H1 (cell line): ENCODE measurements around the gene RBM20. TPM values are rescaled to one million over a fixed set of nuclear protein-coding genes. Genes with fewer than 3 reads are reported as not detected.

ENCODE experiments used
- CTCF ChIA-PET: fragments of 300-600 bp; sonication (Branson Sonifier 250); formaldehyde crosslinking; loops from one replicate; lab custom pipeline; 2021; ENCODE audit not compliant: partially characterized antibody; lab: Charles Lee
- POLR2A ChIA-PET: fragments of 300-600 bp; sonication (Branson Sonifier 250); formaldehyde crosslinking; loops from one replicate; lab custom pipeline; 2021; ENCODE audit warnings: inconsistent platforms; ENCODE audit not compliant: partially characterized antibody; lab: Charles Lee
- DNase-seq, 2 experiments: peaks; one replicate each; pipeline versions ENCODE4 v3.0.0 to v3.0.0-alpha.2; 2010 to 2022; ENCODE audit warnings: low spot score in 2 of 2, low read depth in 1 of 2, mixed read lengths in 1 of 2
- FAIRE-seq: peaks from 2 replicates; lab custom pipeline; 2011; peaks lifted over from hg19 to GRCh38; lab: Jason Lieb, UNC
- H2AFZ ChIP-seq: 2 replicates; pipeline ENCODE4 v1.8.1; 2012; ENCODE audit warnings: low read length, inconsistent platforms
- H2AK5ac ChIP-seq: 2 replicates; pipeline ENCODE4 v1.6.1; 2013; ENCODE audit warnings: low read depth, low read length
- H2BK120ac ChIP-seq: replicated peaks from 2 replicates; pipeline ENCODE3; 2013; ENCODE audit warnings: low read depth, low read length, inconsistent platforms
- H2BK12ac ChIP-seq: 2 replicates; pipeline ENCODE4 v1.6.1; 2013; ENCODE audit warnings: low read depth, low read length
- H2BK15ac ChIP-seq: 2 replicates; pipeline ENCODE4 v1.6.1; 2013; ENCODE audit warnings: low read length
- H2BK20ac ChIP-seq: 2 replicates; pipeline ENCODE4 v1.6.1; 2013; ENCODE audit warnings: low read length
- H2BK5ac ChIP-seq: 2 replicates; pipeline ENCODE4 v1.6.1; 2013; ENCODE audit warnings: low read depth, low read length
- H3K14ac ChIP-seq: 2 replicates; pipeline ENCODE4 v1.6.1; 2013; ENCODE audit warnings: inconsistent platforms; ENCODE audit not compliant: insufficient read length
- H3K18ac ChIP-seq: 2 replicates; pipeline ENCODE4 v1.6.1; 2013; ENCODE audit warnings: low read length; ENCODE audit errors: extremely low read depth
- H3K23ac ChIP-seq: 2 replicates; pipeline ENCODE4 v1.6.1; 2013; ENCODE audit warnings: inconsistent platforms; ENCODE audit not compliant: insufficient read length
- H3K23me2 ChIP-seq: 2 replicates; pipeline ENCODE4 v1.6.1; 2013; ENCODE audit warnings: low read depth, low read length
- H3K27ac ChIP-seq: 2 replicates; pipeline ENCODE4 v1.6.1; 2011; ENCODE audit warnings: low read depth, low read length, inconsistent platforms
- H3K27me3 ChIP-seq, 4 experiments: replicated peaks in 1 of 4; 1 replicate in 1 of 4; 2 replicates in 3 of 4; pipeline versions ENCODE4 v1.6.1 to v1.8.1; 2011 to 2013; ENCODE audit warnings: low read length in 3 of 4, mild to moderate bottlenecking in 3 of 4, inconsistent platforms in 2 of 4, mixed read lengths in 2 of 4, moderate library complexity in 1 of 4; ENCODE audit not compliant: control insufficient read depth in 3 of 4, insufficient read depth in 3 of 4; ENCODE audit errors: extremely low read depth in 1 of 4
- H3K36me3 ChIP-seq, 4 experiments: 2 replicates each; pipeline versions ENCODE4 v1.6.1 to v1.8.1; 2011 to 2013; ENCODE audit warnings: mild to moderate bottlenecking in 4 of 4, low read length in 3 of 4, moderate library complexity in 2 of 4, control low read depth in 1 of 4, inconsistent platforms in 1 of 4; ENCODE audit not compliant: insufficient read depth in 4 of 4, control insufficient read depth in 2 of 4
- H3K4ac ChIP-seq: replicated peaks from 2 replicates; pipeline ENCODE3; 2013; ENCODE audit warnings: low read length, low read depth, mixed read lengths, inconsistent platforms; ENCODE audit not compliant: insufficient read length
- H3K4me1 ChIP-seq, 4 experiments: replicated peaks in 1 of 4; 1 replicate in 1 of 4; 2 replicates in 3 of 4; pipeline versions ENCODE4 v1.6.1 to v1.8.1; 2011 to 2013; ENCODE audit warnings: low read length in 3 of 4, inconsistent platforms in 2 of 4, mixed read lengths in 1 of 4; ENCODE audit not compliant: insufficient read depth in 4 of 4, control insufficient read depth in 3 of 4
- H3K4me2 ChIP-seq, 2 experiments: 2 replicates each; pipeline versions ENCODE4 v1.6.1 to v1.8.1; 2011 to 2013; ENCODE audit warnings: low read depth in 2 of 2, low read length in 2 of 2, control low read depth in 1 of 2, inconsistent platforms in 1 of 2, mild to moderate bottlenecking in 1 of 2; ENCODE audit not compliant: insufficient read depth in 1 of 2
- H3K4me3 ChIP-seq, 4 experiments: fragments of 200-600, 300-600 bp in 1 of 4; sonication (generic), shearing (Covaris generic), sonication (Bioruptor Twin) in 1 of 4; 2 replicates each; pipeline versions ENCODE4 v1.5.1 to v1.8.1; 2011 to 2016; ENCODE audit warnings: low read length in 4 of 4, low read depth in 3 of 4, control low read depth in 2 of 4, inconsistent platforms in 2 of 4, mild to moderate bottlenecking in 2 of 4, mixed read lengths in 1 of 4, moderate library complexity in 1 of 4; ENCODE audit not compliant: insufficient read depth in 2 of 4; ENCODE audit errors: extremely low read depth in 1 of 4
- H3K56ac ChIP-seq: replicated peaks from 2 replicates; pipeline ENCODE3; 2013; ENCODE audit warnings: low read depth, mild to moderate bottlenecking, mixed read lengths, low read length, inconsistent platforms; ENCODE audit not compliant: insufficient read length
- H3K79me1 ChIP-seq: 2 replicates; pipeline ENCODE4 v1.6.1; 2013; ENCODE audit warnings: low read depth, low read length, control low read depth
- H3K79me2 ChIP-seq, 2 experiments: 2 replicates each; pipeline versions ENCODE4 v1.6.1 to v1.8.1; 2012 to 2013; ENCODE audit warnings: low read length in 2 of 2, mild to moderate bottlenecking in 2 of 2, inconsistent platforms in 1 of 2; ENCODE audit not compliant: insufficient read depth in 2 of 2, control insufficient read depth in 1 of 2
- H3K9ac ChIP-seq, 4 experiments: replicated peaks in 1 of 4; 1 replicate in 1 of 4; 2 replicates in 3 of 4; pipeline versions ENCODE4 v1.6.1 to v1.8.1; 2011 to 2013; ENCODE audit warnings: low read depth in 3 of 4, low read length in 3 of 4, control low read depth in 2 of 4, mild to moderate bottlenecking in 2 of 4, moderate library complexity in 2 of 4, inconsistent platforms in 1 of 4; ENCODE audit errors: extremely low read depth in 1 of 4
- H3K9me3 ChIP-seq, 2 experiments: 2 replicates each; pipeline versions ENCODE4 v1.6.1 to v1.8.1; 2012 to 2013; ENCODE audit warnings: mild to moderate bottlenecking in 2 of 2, moderate library complexity in 2 of 2, control low read depth in 1 of 2, inconsistent platforms in 1 of 2, low read depth in 1 of 2, low read length in 1 of 2, mixed read lengths in 1 of 2; ENCODE audit not compliant: insufficient read depth in 2 of 2
- H4K20me1 ChIP-seq, 2 experiments: replicated peaks in 1 of 2; 2 replicates each; pipeline versions ENCODE3 to v1.8.1; 2011 to 2013; ENCODE audit warnings: inconsistent platforms in 2 of 2, low read length in 2 of 2, mild to moderate bottlenecking in 1 of 2; ENCODE audit not compliant: insufficient read depth in 2 of 2, control insufficient read depth in 1 of 2
- H4K5ac ChIP-seq: 2 replicates; pipeline ENCODE4 v1.6.1; 2013; ENCODE audit warnings: low read length, low read depth, mixed read lengths, inconsistent platforms; ENCODE audit not compliant: insufficient read length
- H4K8ac ChIP-seq: 2 replicates; pipeline ENCODE4 v1.8.0; 2013; ENCODE audit warnings: mild to moderate bottlenecking, moderate library complexity, low read length, inconsistent platforms; ENCODE audit not compliant: insufficient read depth; ENCODE audit errors: extremely low read depth
- H4K91ac ChIP-seq: replicated peaks from 2 replicates; pipeline ENCODE3; 2013; ENCODE audit warnings: low read length, mixed read lengths, inconsistent platforms; ENCODE audit not compliant: insufficient read length
- CEBPB ChIP-seq: IDR thresholded peaks from 2 replicates; pipeline ENCODE4 v1.6.1; 2012; ENCODE audit warnings: low read depth, low read length
- GTF2F1 ChIP-seq: IDR thresholded peaks from 2 replicates; pipeline ENCODE4 v1.6.1; 2012; ENCODE audit warnings: low read depth, low read length, improper control_type of control experiment, borderline replicate concordance
- PHF8 ChIP-seq: fragments of 200-600 bp; sonication (generic); conservative IDR thresholded peaks from 2 replicates; pipeline ENCODE4 v1.7.1; 2012; ENCODE audit warnings: low read depth, mild to moderate bottlenecking, inconsistent platforms, low read length, moderate library complexity
- RAD21 ChIP-seq, 2 experiments: IDR thresholded peaks in 1 of 2; conservative IDR thresholded peaks in 1 of 2; 2 replicates each; pipeline ENCODE4 v1.6.1; 2011; ENCODE audit warnings: low read depth in 2 of 2, low read length in 2 of 2, improper control_type of control experiment in 1 of 2, inconsistent platforms in 1 of 2, mild to moderate bottlenecking in 1 of 2, moderate library complexity in 1 of 2
- RFX5 ChIP-seq: IDR thresholded peaks from 2 replicates; pipeline ENCODE4 v1.6.1; 2011; ENCODE audit warnings: low read depth, low read length, improper control_type of control experiment, borderline replicate concordance
- SUZ12 ChIP-seq: fragments of 200-600 bp; sonication (generic); IDR thresholded peaks from 2 replicates; pipeline ENCODE4 v1.6.1; 2012; ENCODE audit warnings: mild to moderate bottlenecking, inconsistent platforms, low read length, moderate library complexity, mixed read lengths
- WGBS, 2 experiments: shearing (Covaris generic) in 1 of 2; methylation state at CpG; one replicate each; pipeline versions ENCODE4 v1.1.6 to v1.1.7; 2013 to 2015; ENCODE audit warnings: low lambda C conversion rate in 2 of 2, mixed read lengths in 2 of 2, inconsistent platforms in 1 of 2, low coverage in 1 of 2, missing lambda C conversion rate in 1 of 2; ENCODE audit not compliant: insufficient replicate concordance in 2 of 2, insufficient coverage in 1 of 2, insufficient read length in 1 of 2; ENCODE audit errors: extremely low coverage in 1 of 2, missing lambda C conversion rate in 1 of 2; 5-methylcytosine and 5-hydroxymethylcytosine counted together
- polyA plus RNA-seq, 7 experiments: library from polyadenylated mRNA; depleted of rRNA in 3 of 7; stranded (reverse) in 5 of 7; unstranded in 2 of 7; fragments of >200 nt in 5 of 7; fragments of 200-250 nt in 2 of 7; gene quantifications; 1 replicate in 5 of 7; 2 replicates in 1 of 7; 4 replicates in 1 of 7; pipeline versions ENCODE4 v1.2.1 to v1.2.3, GENCODE V29; 2011 to 2013; ENCODE audit warnings: missing spikeins in 2 of 7, mixed read lengths in 2 of 7
- total RNA-seq: library from RNA; stranded (reverse); fragmentation: NEBNext Ultra II Directional; extraction: Animal tissue kit (Norgen Biotek cat#: 25700); gene quantifications from 2 replicates; pipeline ENCODE4 v1.2.1, GENCODE V29; 2021
- TF ChIP-seq, protein P1 (sequence below): IDR thresholded peaks from 2 replicates; pipeline ENCODE4 v1.6.1; 2011; ENCODE audit warnings: low read depth, mild to moderate bottlenecking, low read length; ENCODE audit not compliant: insufficient read depth
- TF ChIP-seq, protein P2 (sequence below), 3 experiments: IDR thresholded peaks; 1 replicate in 2 of 3; 2 replicates in 1 of 3; pipeline versions ENCODE4 v1.5.1 to v1.6.1; 2011; ENCODE audit warnings: low read length in 3 of 3, mild to moderate bottlenecking in 3 of 3, inconsistent platforms in 2 of 3, low read depth in 1 of 3, moderate library complexity in 1 of 3; ENCODE audit not compliant: insufficient read depth in 1 of 3; ENCODE audit errors: control extremely low read depth in 1 of 3

RBM20 gene
- total and polyA plus RNA-seq, 2 of the 8 experiments (the other 6 are each of a cell fraction or from before 2014, with no cell fraction given): 0.05 to 0.63 TPM

DNA sequence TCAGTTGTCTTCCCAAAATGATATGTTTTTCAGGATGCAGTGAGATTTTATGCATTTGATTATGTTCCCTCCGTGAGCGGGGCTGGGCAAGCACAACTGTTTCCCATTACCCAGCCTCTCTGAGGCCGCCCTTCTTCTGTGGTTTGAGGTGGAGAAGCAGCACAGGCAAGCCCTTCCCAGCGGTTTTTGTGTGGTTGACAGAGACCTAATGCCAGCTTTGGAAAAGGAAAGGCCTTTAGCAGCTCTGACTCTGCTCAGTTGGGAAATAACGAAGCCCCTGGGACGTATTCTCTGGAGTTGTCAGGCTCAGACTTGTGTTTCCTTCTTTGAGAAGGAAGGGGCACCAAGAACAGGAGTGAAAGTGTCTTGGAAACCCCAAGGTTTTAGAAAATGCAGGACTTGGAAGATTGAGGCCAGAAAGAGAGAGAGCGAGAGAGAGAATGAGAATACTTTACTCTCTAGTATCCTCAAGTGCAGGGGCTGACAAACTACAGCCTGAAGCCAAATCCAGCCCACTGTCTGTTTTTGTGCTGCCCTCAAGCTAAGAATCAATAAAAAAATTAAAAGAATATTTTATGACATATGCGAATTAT is 207.0 kb downstream of the RBM20 start:
- no peak for TF ChIP-seq CEBPB
- no peak for TF ChIP-seq GTF2F1
- TF ChIP-seq, protein P1, sequence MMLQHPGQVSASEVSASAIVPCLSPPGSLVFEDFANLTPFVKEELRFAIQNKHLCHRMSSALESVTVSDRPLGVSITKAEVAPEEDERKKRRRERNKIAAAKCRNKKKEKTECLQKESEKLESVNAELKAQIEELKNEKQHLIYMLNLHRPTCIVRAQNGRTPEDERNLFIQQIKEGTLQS: no peak
- no peak for TF ChIP-seq RFX5
- TF ChIP-seq, protein P2, sequence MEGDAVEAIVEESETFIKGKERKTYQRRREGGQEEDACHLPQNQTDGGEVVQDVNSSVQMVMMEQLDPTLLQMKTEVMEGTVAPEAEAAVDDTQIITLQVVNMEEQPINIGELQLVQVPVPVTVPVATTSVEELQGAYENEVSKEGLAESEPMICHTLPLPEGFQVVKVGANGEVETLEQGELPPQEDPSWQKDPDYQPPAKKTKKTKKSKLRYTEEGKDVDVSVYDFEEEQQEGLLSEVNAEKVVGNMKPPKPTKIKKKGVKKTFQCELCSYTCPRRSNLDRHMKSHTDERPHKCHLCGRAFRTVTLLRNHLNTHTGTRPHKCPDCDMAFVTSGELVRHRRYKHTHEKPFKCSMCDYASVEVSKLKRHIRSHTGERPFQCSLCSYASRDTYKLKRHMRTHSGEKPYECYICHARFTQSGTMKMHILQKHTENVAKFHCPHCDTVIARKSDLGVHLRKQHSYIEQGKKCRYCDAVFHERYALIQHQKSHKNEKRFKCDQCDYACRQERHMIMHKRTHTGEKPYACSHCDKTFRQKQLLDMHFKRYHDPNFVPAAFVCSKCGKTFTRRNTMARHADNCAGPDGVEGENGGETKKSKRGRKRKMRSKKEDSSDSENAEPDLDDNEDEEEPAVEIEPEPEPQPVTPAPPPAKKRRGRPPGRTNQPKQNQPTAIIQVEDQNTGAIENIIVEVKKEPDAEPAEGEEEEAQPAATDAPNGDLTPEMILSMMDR (IDR thresholded peaks at IDR 0.05; ENCODE audit: control extremely low read depth in 1 of 3, insufficient read depth in 1 of 3, low read depth in 1 of 3, low read length in 3 of 3): no peak
- TF ChIP-seq PHF8: no peak
- no peak for TF ChIP-seq SUZ12
- TF ChIP-seq RAD21 (IDR thresholded peaks at IDR 0.05 in 1 of 2, conservative IDR thresholded peaks at IDR 0.05 in 1 of 2; ENCODE audit: low read depth in 2 of 2, low read length in 2 of 2): no peak
- POLR2A ChIA-PET: interaction anchor here (1.4 to 2.0 kb wide), 2 partner anchors 20 to 22 kb away, joined by 3 to 5 read pairs; partner anchors contain the start of gene PDCD4

More for the DNA sequence above, 207.0 kb downstream of the RBM20 start:
- Histone ChIP-seq H3K56ac (no peak overlapping the region), H3K23ac (no peak overlapping the region), H2AK5ac (no peak overlapping the region), H4K91ac (no peak overlapping the region), H4K5ac (no peak overlapping the region), H2BK20ac (no peak overlapping the region), H3K23me2 (no peaks in the 10 kb centered on the region), H2BK15ac (no peak overlapping the region), H2BK12ac (no peak overlapping the region), H2BK5ac (no peak overlapping the region), H3K4me3 (no peak overlapping the region), H2BK120ac (no peak overlapping the region), H3K27ac (no peak overlapping the region), H3K14ac (no peak overlapping the region), H3K36me3 (no peaks in the 10 kb centered on the region), H3K27me3 (no peaks in the 10 kb centered on the region), H3K9ac (no peak overlapping the region), H4K8ac (no peak overlapping the region), H3K79me2 (no peaks in the 10 kb centered on the region), H3K4me2 (no peak overlapping the region), H3K9me3 (no peaks in the 10 kb centered on the region), H4K20me1 (no peaks in the 10 kb centered on the region), H2AFZ (peak overlapping the region; percentile 90), H3K79me1 (no peaks in the 10 kb centered on the region), H3K18ac (no peak overlapping the region), H3K4ac (no peak overlapping the region), H3K4me1 (no peaks in the 10 kb centered on the region)
- 85% methylated on average over 8 of the region's 8 CpGs; no CpG with 5 or more reads in 1 of the 2 experiments for WGBS, 2 experiments
- DNase-seq: no peak
- no peak for FAIRE-seq
- CTCF ChIA-PET: interaction anchor here (0.7 to 1.2 kb wide), 2 partner anchors 8 to 14 kb away, joined by 3 read pairs; no protein-coding TSS in a partner anchor
